HepG2 (cell line): ENCODE measurements around the gene PAXX. TPM values are rescaled to one million over a fixed set of nuclear protein-coding genes. Genes with fewer than 3 reads are reported as not detected.

Experiments used
- ATAC-seq: fragments of 200-7000 bp; cut with Tn5 transposase; 3 replicates; pipeline ENCODE4 v1.9.1; 2020; ENCODE audit warnings: mild to moderate bottlenecking, moderate library complexity
- BruUV-seq: library from RNA; stranded (reverse); fragments of 400-500 nt; replicated peaks from 2 replicates; lab custom pipeline; 2021; lab: Mats Ljungman, UMichigan
- CTCF ChIA-PET: fragments of 300-600 bp; formaldehyde crosslinking; extraction: SDS; loops from one replicate; lab custom pipeline; 2021; ENCODE audit warnings: low total read pairs, inconsistent platforms, low intra/inter-chr PET ratio; lab: Yijun Ruan, JAX
- POLR2A ChIA-PET: fragments of 350-600 bp; sonication (Branson Sonifier 250); formaldehyde crosslinking; loops from one replicate; lab custom pipeline; 2020; ENCODE audit warnings: antibody characterized with exemption, inconsistent platforms; lab: Yijun Ruan, JAX
- DNase-seq: peaks from one replicate; pipeline ENCODE4 v3.0.0-alpha.2; 2015; ENCODE audit warnings: low spot score
- FAIRE-seq: peaks from 3 replicates; lab custom pipeline; 2011; peaks lifted over from hg19 to GRCh38; lab: Jason Lieb, UNC
- H2AFZ ChIP-seq: one replicate; pipeline ENCODE4 v1.6.1; 2011; ENCODE audit warnings: low read length, inconsistent platforms
- H3K27ac ChIP-seq: fragments of 300-600 bp; 3 replicates; pipeline ENCODE4 v1.8.0; 2011; ENCODE audit warnings: mixed run types, mild to moderate bottlenecking, mixed read lengths, low read length, inconsistent platforms; ENCODE audit not compliant: insufficient read depth; ENCODE audit errors: extremely low read length
- H3K27me3 ChIP-seq, 2 experiments: fragments of 200-600 bp in 1 of 2; 2 replicates in 1 of 2; 3 replicates in 1 of 2; pipeline versions ENCODE4 v1.6.0 to v1.8.0; 2011; ENCODE audit warnings: low read length in 2 of 2, mild to moderate bottlenecking in 2 of 2, moderate library complexity in 2 of 2, inconsistent platforms in 1 of 2; ENCODE audit not compliant: insufficient read depth in 2 of 2, control insufficient read depth in 1 of 2
- H3K36me3 ChIP-seq, 2 experiments: fragments of 200-600 bp in 1 of 2; replicated peaks in 1 of 2; 2 replicates in 1 of 2; 3 replicates in 1 of 2; pipeline versions ENCODE4 v1.5.1 to v1.8.0; 2011; ENCODE audit warnings: low read length in 2 of 2, inconsistent platforms in 1 of 2; ENCODE audit not compliant: insufficient read depth in 2 of 2, control insufficient read depth in 1 of 2
- H3K4me1 ChIP-seq: 2 replicates; pipeline ENCODE4 v1.5.1; 2012; ENCODE audit warnings: low read length, inconsistent platforms; ENCODE audit not compliant: insufficient read depth
- H3K4me2 ChIP-seq: 2 replicates; pipeline ENCODE4 v1.6.0; 2011; ENCODE audit warnings: low read depth, low read length, inconsistent platforms
- H3K4me3 ChIP-seq, 3 experiments: fragments of 200-600 bp in 1 of 3; sonication (generic), shearing (Covaris generic) in 1 of 3; replicated peaks in 1 of 3; 2 replicates each; pipeline ENCODE4 v1.5.1; 2011 to 2016; ENCODE audit warnings: low read length in 3 of 3, inconsistent platforms in 2 of 3, low read depth in 2 of 3, mild to moderate bottlenecking in 2 of 3, control low read depth in 1 of 3, mixed read lengths in 1 of 3; ENCODE audit not compliant: insufficient read depth in 1 of 3
- H3K79me2 ChIP-seq: one replicate; pipeline ENCODE4 v1.6.1; 2011; ENCODE audit warnings: low read length, inconsistent platforms; ENCODE audit not compliant: insufficient read depth
- H3K9ac ChIP-seq: 2 replicates; pipeline ENCODE4 v1.6.0; 2011; ENCODE audit warnings: mild to moderate bottlenecking, low read depth, low read length, inconsistent platforms; ENCODE audit not compliant: insufficient read depth
- H3K9me3 ChIP-seq: 2 replicates; pipeline ENCODE4 v1.5.1; 2012; ENCODE audit warnings: mild to moderate bottlenecking, low read length
- H4K20me1 ChIP-seq: 2 replicates; pipeline ENCODE4 v1.6.0; 2011; ENCODE audit warnings: inconsistent platforms, mild to moderate bottlenecking, low read length, moderate library complexity; ENCODE audit not compliant: insufficient read depth
- AHR ChIP-seq: IDR thresholded peaks from 2 replicates; pipeline ENCODE4 v1.6.1; 2018; ENCODE audit warnings: missing genetic modification reagents, missing compliant biosample characterization
- ELF1 ChIP-seq: sonication (generic); formaldehyde crosslinking; IDR thresholded peaks from 2 replicates; pipeline ENCODE4 v1.4.0; 2020; ENCODE audit warnings: missing genetic modification reagents
- ETV5 ChIP-seq: IDR thresholded peaks from 2 replicates; pipeline ENCODE4 v1.6.1; 2018; ENCODE audit warnings: missing biosample characterization, missing genetic modification reagents, inconsistent platforms, borderline replicate concordance
- JUN ChIP-seq: sonication (generic); formaldehyde crosslinking; IDR thresholded peaks from 2 replicates; pipeline ENCODE4 v1.4.0; 2020; ENCODE audit warnings: mild to moderate bottlenecking, missing genetic modification reagents
- MIER2 ChIP-seq: IDR thresholded peaks from 2 replicates; pipeline ENCODE4 v1.6.1; 2016; ENCODE audit warnings: missing biosample characterization, missing genetic modification reagents
- SETDB1 ChIP-seq: sonication (generic); formaldehyde crosslinking; IDR thresholded peaks from 2 replicates; pipeline ENCODE4 v1.5.1; 2020; ENCODE audit warnings: missing genetic modification reagents, mild to moderate bottlenecking, borderline replicate concordance
- TBX3 ChIP-seq: fragments of 450-650 bp; IDR thresholded peaks from 2 replicates; pipeline ENCODE4 v1.6.1; 2017; ENCODE audit warnings: antibody characterized with exemption, mild to moderate bottlenecking, inconsistent platforms, borderline replicate concordance
- ZNF205 ChIP-seq: IDR thresholded peaks from 2 replicates; pipeline ENCODE4 v1.6.1; 2018; ENCODE audit warnings: missing biosample characterization, missing genetic modification reagents
- ZNF777 ChIP-seq: sonication (generic); formaldehyde crosslinking; IDR thresholded peaks from 2 replicates; pipeline ENCODE4 v1.4.0; 2020; ENCODE audit warnings: missing genetic modification reagents
- ZNF83 ChIP-seq: sonication (generic); formaldehyde crosslinking; IDR thresholded peaks from 2 replicates; pipeline ENCODE4 v1.4.0; 2020; ENCODE audit warnings: missing genetic modification reagents, mild to moderate bottlenecking, borderline replicate concordance
- WGBS: methylation state at CpG from one replicate; pipeline ENCODE4 v1.1.6; 2017; ENCODE audit warnings: low lambda C conversion rate; 5-methylcytosine and 5-hydroxymethylcytosine counted together
- in situ Hi-C: cut with HindIII; loops from 2 replicates; pipeline ENCODE4 v1.10.0; 2017; ENCODE audit warnings: low pct_unique_long_range_greater_than_20kb; ENCODE audit not compliant: extremely low pct_ligation_motif_present
- intact Hi-C: fragments of 100-400 bp; cut with micrococcal nuclease; formaldehyde crosslinking; loops from one replicate; pipeline ENCODE4 v1.10.0; 2022; ENCODE audit not compliant: unreplicated experiment
- polyA plus RNA-seq, 8 experiments: library from polyadenylated mRNA; depleted of rRNA in 3 of 8; stranded (reverse) in 7 of 8; unstranded in 1 of 8; fragments of >200 nt; fragmentation: Illumina TruSeq in 4 of 8; extraction: Trizol in 4 of 8; gene quantifications; 2 replicates each; pipeline versions ENCODE4 v1.2.1 to v1.2.3, GENCODE V29; 2011 to 2016; ENCODE audit warnings: low read depth in 4 of 8, missing spikeins in 1 of 8, mixed read lengths in 1 of 8; ENCODE audit not compliant: insufficient read depth in 1 of 8
- total RNA-seq, 5 experiments: library from RNA; depleted of rRNA; stranded (reverse); fragments of >200 nt; fragmentation: Illumina TruSeq; extraction: Trizol; gene quantifications; 2 replicates each; pipeline ENCODE4 v1.2.3, GENCODE V29; 2016; ENCODE audit warnings: low read depth in 1 of 5
- TF ChIP-seq, protein P1 (sequence below): sonication (generic); formaldehyde crosslinking; IDR thresholded peaks from 2 replicates; pipeline ENCODE4 v1.4.0; 2020; ENCODE audit warnings: mild to moderate bottlenecking, missing genetic modification reagents, borderline replicate concordance
- TF ChIP-seq, protein P2 (sequence below): sonication (generic); formaldehyde crosslinking; IDR thresholded peaks from 2 replicates; pipeline ENCODE4 v1.4.0; 2020; ENCODE audit warnings: mild to moderate bottlenecking, missing genetic modification reagents, borderline replicate concordance
- TF ChIP-seq, protein P3 (sequence below): sonication (generic); formaldehyde crosslinking; IDR thresholded peaks from 2 replicates; pipeline ENCODE4 v1.8.0; 2022; ENCODE audit warnings: mild to moderate bottlenecking, missing genetic modification reagents, moderate library complexity
- TF ChIP-seq, protein P4 (sequence below): sonication (generic); formaldehyde crosslinking; IDR thresholded peaks from 2 replicates; pipeline ENCODE4 v1.5.1; 2020; ENCODE audit warnings: mild to moderate bottlenecking, missing genetic modification reagents, borderline replicate concordance

PAXX gene
- total and polyA plus RNA-seq, 2 of the 13 experiments (the other 11 are each of a cell fraction or from before 2014, with no cell fraction given), result 14.0 to 31.9 TPM

DNA sequence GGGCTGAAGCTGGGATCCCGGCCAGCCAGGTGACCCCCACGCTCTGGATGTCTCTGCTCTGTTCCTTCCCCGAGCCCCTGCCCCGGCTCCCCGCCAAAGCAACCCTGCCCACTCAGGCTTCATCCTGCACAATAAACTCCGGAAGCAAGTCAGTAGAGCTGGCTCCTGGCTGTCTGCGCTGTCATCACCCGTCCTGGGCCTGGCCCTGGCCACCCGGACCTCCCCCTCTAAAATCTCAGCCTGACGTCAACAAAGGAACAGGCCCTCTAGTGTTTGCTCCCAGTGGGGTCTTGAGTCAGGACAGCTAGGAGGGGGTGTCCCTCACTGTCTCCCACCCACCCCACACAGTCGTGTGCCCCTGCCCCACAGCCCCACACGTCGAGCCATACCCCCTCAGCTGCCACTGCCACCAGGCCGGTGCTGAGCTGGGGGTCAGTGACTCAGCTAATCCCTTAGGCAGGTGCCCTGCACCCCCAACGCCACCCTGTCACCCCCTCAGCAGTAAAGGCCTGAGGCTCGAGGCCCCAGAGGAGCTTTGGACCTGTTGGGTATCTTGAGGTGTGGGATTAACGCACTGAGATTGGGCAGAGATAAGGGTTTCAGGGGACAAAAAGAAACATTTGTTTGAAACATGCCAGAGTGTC is 10.5 kb upstream of the PAXX start:
- no peak overlapping the region for H2AFZ ChIP-seq
- peak; percentile 58 for DNase-seq
- 7% methylated on average over 10 of the region's 17 CpGs for WGBS
- TF ChIP-seq SETDB1 (CRISPR knock-in tag) (no peak), ZNF777 (peak; percentile 53; the same call in 1 of the 2 replicates), TBX3 (no peak), AHR (no peak), MIER2 (no peak), ELF1 (CRISPR knock-in tag) (no peak), ETV5 (CRISPR knock-in tag) (peak; percentile 41; the same call in 1 of the 2 replicates), ZNF205 (CRISPR knock-in tag) (no peak), JUN (CRISPR knock-in tag) (no peak), ZNF83 (CRISPR knock-in tag) (no peak)
- TF ChIP-seq, protein P1, sequence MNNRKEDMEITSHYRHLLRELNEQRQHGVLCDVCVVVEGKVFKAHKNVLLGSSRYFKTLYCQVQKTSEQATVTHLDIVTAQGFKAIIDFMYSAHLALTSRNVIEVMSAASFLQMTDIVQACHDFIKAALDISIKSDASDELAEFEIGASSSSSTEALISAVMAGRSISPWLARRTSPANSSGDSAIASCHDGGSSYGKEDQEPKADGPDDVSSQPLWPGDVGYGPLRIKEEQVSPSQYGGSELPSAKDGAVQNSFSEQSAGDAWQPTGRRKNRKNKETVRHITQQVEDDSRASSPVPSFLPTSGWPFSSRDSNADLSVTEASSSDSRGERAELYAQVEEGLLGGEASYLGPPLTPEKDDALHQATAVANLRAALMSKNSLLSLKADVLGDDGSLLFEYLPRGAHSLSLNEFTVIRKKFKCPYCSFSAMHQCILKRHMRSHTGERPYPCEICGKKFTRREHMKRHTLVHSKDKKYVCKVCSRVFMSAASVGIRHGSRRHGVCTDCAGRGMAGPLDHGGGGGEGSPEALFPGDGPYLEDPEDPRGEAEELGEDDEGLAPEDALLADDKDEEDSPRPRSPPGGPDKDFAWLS (CRISPR knock-in tag), result no peak
- TF ChIP-seq, protein P2, sequence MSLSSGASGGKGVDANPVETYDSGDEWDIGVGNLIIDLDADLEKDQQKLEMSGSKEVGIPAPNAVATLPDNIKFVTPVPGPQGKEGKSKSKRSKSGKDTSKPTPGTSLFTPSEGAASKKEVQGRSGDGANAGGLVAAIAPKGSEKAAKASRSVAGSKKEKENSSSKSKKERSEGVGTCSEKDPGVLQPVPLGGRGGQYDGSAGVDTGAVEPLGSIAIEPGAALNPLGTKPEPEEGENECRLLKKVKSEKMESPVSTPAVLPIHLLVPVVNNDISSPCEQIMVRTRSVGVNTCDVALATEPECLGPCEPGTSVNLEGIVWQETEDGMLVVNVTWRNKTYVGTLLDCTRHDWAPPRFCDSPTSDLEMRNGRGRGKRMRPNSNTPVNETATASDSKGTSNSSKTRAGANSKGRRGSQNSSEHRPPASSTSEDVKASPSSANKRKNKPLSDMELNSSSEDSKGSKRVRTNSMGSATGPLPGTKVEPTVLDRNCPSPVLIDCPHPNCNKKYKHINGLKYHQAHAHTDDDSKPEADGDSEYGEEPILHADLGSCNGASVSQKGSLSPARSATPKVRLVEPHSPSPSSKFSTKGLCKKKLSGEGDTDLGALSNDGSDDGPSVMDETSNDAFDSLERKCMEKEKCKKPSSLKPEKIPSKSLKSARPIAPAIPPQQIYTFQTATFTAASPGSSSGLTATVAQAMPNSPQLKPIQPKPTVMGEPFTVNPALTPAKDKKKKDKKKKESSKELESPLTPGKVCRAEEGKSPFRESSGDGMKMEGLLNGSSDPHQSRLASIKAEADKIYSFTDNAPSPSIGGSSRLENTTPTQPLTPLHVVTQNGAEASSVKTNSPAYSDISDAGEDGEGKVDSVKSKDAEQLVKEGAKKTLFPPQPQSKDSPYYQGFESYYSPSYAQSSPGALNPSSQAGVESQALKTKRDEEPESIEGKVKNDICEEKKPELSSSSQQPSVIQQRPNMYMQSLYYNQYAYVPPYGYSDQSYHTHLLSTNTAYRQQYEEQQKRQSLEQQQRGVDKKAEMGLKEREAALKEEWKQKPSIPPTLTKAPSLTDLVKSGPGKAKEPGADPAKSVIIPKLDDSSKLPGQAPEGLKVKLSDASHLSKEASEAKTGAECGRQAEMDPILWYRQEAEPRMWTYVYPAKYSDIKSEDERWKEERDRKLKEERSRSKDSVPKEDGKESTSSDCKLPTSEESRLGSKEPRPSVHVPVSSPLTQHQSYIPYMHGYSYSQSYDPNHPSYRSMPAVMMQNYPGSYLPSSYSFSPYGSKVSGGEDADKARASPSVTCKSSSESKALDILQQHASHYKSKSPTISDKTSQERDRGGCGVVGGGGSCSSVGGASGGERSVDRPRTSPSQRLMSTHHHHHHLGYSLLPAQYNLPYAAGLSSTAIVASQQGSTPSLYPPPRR (CRISPR knock-in tag), result no peak
- TF ChIP-seq, protein P3, sequence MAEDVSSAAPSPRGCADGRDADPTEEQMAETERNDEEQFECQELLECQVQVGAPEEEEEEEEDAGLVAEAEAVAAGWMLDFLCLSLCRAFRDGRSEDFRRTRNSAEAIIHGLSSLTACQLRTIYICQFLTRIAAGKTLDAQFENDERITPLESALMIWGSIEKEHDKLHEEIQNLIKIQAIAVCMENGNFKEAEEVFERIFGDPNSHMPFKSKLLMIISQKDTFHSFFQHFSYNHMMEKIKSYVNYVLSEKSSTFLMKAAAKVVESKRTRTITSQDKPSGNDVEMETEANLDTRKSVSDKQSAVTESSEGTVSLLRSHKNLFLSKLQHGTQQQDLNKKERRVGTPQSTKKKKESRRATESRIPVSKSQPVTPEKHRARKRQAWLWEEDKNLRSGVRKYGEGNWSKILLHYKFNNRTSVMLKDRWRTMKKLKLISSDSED (CRISPR knock-in tag), result no peak
- TF ChIP-seq, protein P4, sequence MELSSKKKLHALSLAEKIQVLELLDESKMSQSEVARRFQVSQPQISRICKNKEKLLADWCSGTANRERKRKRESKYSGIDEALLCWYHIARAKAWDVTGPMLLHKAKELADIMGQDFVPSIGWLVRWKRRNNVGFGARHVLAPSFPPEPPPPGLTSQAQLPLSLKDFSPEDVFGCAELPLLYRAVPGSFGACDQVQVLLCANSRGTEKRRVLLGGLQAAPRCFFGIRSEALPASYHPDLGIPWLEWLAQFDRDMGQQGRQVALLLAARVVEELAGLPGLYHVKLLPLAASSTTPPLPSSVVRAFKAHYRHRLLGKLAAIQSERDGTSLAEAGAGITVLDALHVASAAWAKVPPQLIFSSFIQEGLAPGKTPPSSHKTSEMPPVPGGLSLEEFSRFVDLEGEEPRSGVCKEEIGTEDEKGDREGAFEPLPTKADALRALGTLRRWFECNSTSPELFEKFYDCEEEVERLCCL, result no peak
- TF ChIP-seq, all 625 proteins: peak for 2
- Histone ChIP-seq H3K27me3 (peaks cover 2 to 51% of the 10 kb centered on the region in 2 experiments; a peak in 4 of 5 replicates), H4K20me1 (no peaks in the 10 kb centered on the region), H3K4me1 (peaks cover 39% of the 10 kb centered on the region), H3K9me3 (no peaks in the 10 kb centered on the region), H3K4me2 (peak overlapping the region; percentile 29; the same call in 1 of the 2 replicates), H3K27ac (no peak overlapping the region), H3K9ac (no peak overlapping the region), H3K36me3 (no peaks in the 10 kb centered on the region), H3K79me2 (no peaks in the 10 kb centered on the region), H3K4me3 (no peak overlapping the region; a peak in 1 of 6 replicates)
- FAIRE-seq (no peak), ATAC-seq (peak; percentile 9; the same call in 1 of the 3 replicates)
- intact Hi-C loops (no loop called here), in situ Hi-C loops (no loop called here)
- BruUV-seq, result no TSS peak
- ChIA-PET CTCF (no interaction called here), POLR2A (no interaction called here)
